H1 (cell line): Measurements from ENCODE around the gene TJP2. TPM values are rescaled to one million over a fixed set of nuclear protein-coding genes. Genes with fewer than 3 reads are reported as not detected.

Source experiments
- CTCF ChIA-PET: fragments of 300-600 bp; sonication (Branson Sonifier 250); formaldehyde crosslinking; loops from one replicate; lab custom pipeline; 2021; ENCODE audit not compliant: partially characterized antibody; lab: Charles Lee
- POLR2A ChIA-PET: fragments of 300-600 bp; sonication (Branson Sonifier 250); formaldehyde crosslinking; loops from one replicate; lab custom pipeline; 2021; ENCODE audit warnings: inconsistent platforms; ENCODE audit not compliant: partially characterized antibody; lab: Charles Lee
- DNase-seq, 2 experiments: peaks; one replicate each; pipeline versions ENCODE4 v3.0.0 to v3.0.0-alpha.2; 2010 to 2022; ENCODE audit warnings: low spot score in 2 of 2, low read depth in 1 of 2, mixed read lengths in 1 of 2
- FAIRE-seq: peaks from 2 replicates; lab custom pipeline; 2011; peaks lifted over from hg19 to GRCh38; lab: Jason Lieb, UNC
- H2AFZ ChIP-seq: 2 replicates; pipeline ENCODE4 v1.8.1; 2012; ENCODE audit warnings: low read length, inconsistent platforms
- H2AK5ac ChIP-seq: 2 replicates; pipeline ENCODE4 v1.6.1; 2013; ENCODE audit warnings: low read depth, low read length
- H2BK120ac ChIP-seq: replicated peaks from 2 replicates; pipeline ENCODE3; 2013; ENCODE audit warnings: low read depth, low read length, inconsistent platforms
- H2BK12ac ChIP-seq: 2 replicates; pipeline ENCODE4 v1.6.1; 2013; ENCODE audit warnings: low read depth, low read length
- H2BK15ac ChIP-seq: 2 replicates; pipeline ENCODE4 v1.6.1; 2013; ENCODE audit warnings: low read length
- H2BK20ac ChIP-seq: 2 replicates; pipeline ENCODE4 v1.6.1; 2013; ENCODE audit warnings: low read length
- H2BK5ac ChIP-seq: 2 replicates; pipeline ENCODE4 v1.6.1; 2013; ENCODE audit warnings: low read depth, low read length
- H3K14ac ChIP-seq: 2 replicates; pipeline ENCODE4 v1.6.1; 2013; ENCODE audit warnings: inconsistent platforms; ENCODE audit not compliant: insufficient read length
- H3K18ac ChIP-seq: 2 replicates; pipeline ENCODE4 v1.6.1; 2013; ENCODE audit warnings: low read length; ENCODE audit errors: extremely low read depth
- H3K23ac ChIP-seq: 2 replicates; pipeline ENCODE4 v1.6.1; 2013; ENCODE audit warnings: inconsistent platforms; ENCODE audit not compliant: insufficient read length
- H3K23me2 ChIP-seq: 2 replicates; pipeline ENCODE4 v1.6.1; 2013; ENCODE audit warnings: low read depth, low read length
- H3K27ac ChIP-seq: 2 replicates; pipeline ENCODE4 v1.6.1; 2011; ENCODE audit warnings: low read depth, low read length, inconsistent platforms
- H3K27me3 ChIP-seq, 4 experiments: replicated peaks in 1 of 4; 1 replicate in 1 of 4; 2 replicates in 3 of 4; pipeline versions ENCODE4 v1.6.1 to v1.8.1; 2011 to 2013; ENCODE audit warnings: low read length in 3 of 4, mild to moderate bottlenecking in 3 of 4, inconsistent platforms in 2 of 4, mixed read lengths in 2 of 4, moderate library complexity in 1 of 4; ENCODE audit not compliant: control insufficient read depth in 3 of 4, insufficient read depth in 3 of 4; ENCODE audit errors: extremely low read depth in 1 of 4
- H3K36me3 ChIP-seq, 4 experiments: 2 replicates each; pipeline versions ENCODE4 v1.6.1 to v1.8.1; 2011 to 2013; ENCODE audit warnings: mild to moderate bottlenecking in 4 of 4, low read length in 3 of 4, moderate library complexity in 2 of 4, control low read depth in 1 of 4, inconsistent platforms in 1 of 4; ENCODE audit not compliant: insufficient read depth in 4 of 4, control insufficient read depth in 2 of 4
- H3K4ac ChIP-seq: replicated peaks from 2 replicates; pipeline ENCODE3; 2013; ENCODE audit warnings: low read length, low read depth, mixed read lengths, inconsistent platforms; ENCODE audit not compliant: insufficient read length
- H3K4me1 ChIP-seq, 4 experiments: replicated peaks in 1 of 4; 1 replicate in 1 of 4; 2 replicates in 3 of 4; pipeline versions ENCODE4 v1.6.1 to v1.8.1; 2011 to 2013; ENCODE audit warnings: low read length in 3 of 4, inconsistent platforms in 2 of 4, mixed read lengths in 1 of 4; ENCODE audit not compliant: insufficient read depth in 4 of 4, control insufficient read depth in 3 of 4
- H3K4me2 ChIP-seq, 2 experiments: 2 replicates each; pipeline versions ENCODE4 v1.6.1 to v1.8.1; 2011 to 2013; ENCODE audit warnings: low read depth in 2 of 2, low read length in 2 of 2, control low read depth in 1 of 2, inconsistent platforms in 1 of 2, mild to moderate bottlenecking in 1 of 2; ENCODE audit not compliant: insufficient read depth in 1 of 2
- H3K4me3 ChIP-seq, 4 experiments: fragments of 200-600, 300-600 bp in 1 of 4; sonication (generic), shearing (Covaris generic), sonication (Bioruptor Twin) in 1 of 4; 2 replicates each; pipeline versions ENCODE4 v1.5.1 to v1.8.1; 2011 to 2016; ENCODE audit warnings: low read length in 4 of 4, low read depth in 3 of 4, control low read depth in 2 of 4, inconsistent platforms in 2 of 4, mild to moderate bottlenecking in 2 of 4, mixed read lengths in 1 of 4, moderate library complexity in 1 of 4; ENCODE audit not compliant: insufficient read depth in 2 of 4; ENCODE audit errors: extremely low read depth in 1 of 4
- H3K56ac ChIP-seq: replicated peaks from 2 replicates; pipeline ENCODE3; 2013; ENCODE audit warnings: low read depth, mild to moderate bottlenecking, mixed read lengths, low read length, inconsistent platforms; ENCODE audit not compliant: insufficient read length
- H3K79me1 ChIP-seq: 2 replicates; pipeline ENCODE4 v1.6.1; 2013; ENCODE audit warnings: low read depth, low read length, control low read depth
- H3K79me2 ChIP-seq, 2 experiments: 2 replicates each; pipeline versions ENCODE4 v1.6.1 to v1.8.1; 2012 to 2013; ENCODE audit warnings: low read length in 2 of 2, mild to moderate bottlenecking in 2 of 2, inconsistent platforms in 1 of 2; ENCODE audit not compliant: insufficient read depth in 2 of 2, control insufficient read depth in 1 of 2
- H3K9ac ChIP-seq, 4 experiments: replicated peaks in 1 of 4; 1 replicate in 1 of 4; 2 replicates in 3 of 4; pipeline versions ENCODE4 v1.6.1 to v1.8.1; 2011 to 2013; ENCODE audit warnings: low read depth in 3 of 4, low read length in 3 of 4, control low read depth in 2 of 4, mild to moderate bottlenecking in 2 of 4, moderate library complexity in 2 of 4, inconsistent platforms in 1 of 4; ENCODE audit errors: extremely low read depth in 1 of 4
- H3K9me3 ChIP-seq, 2 experiments: 2 replicates each; pipeline versions ENCODE4 v1.6.1 to v1.8.1; 2012 to 2013; ENCODE audit warnings: mild to moderate bottlenecking in 2 of 2, moderate library complexity in 2 of 2, control low read depth in 1 of 2, inconsistent platforms in 1 of 2, low read depth in 1 of 2, low read length in 1 of 2, mixed read lengths in 1 of 2; ENCODE audit not compliant: insufficient read depth in 2 of 2
- H4K20me1 ChIP-seq, 2 experiments: replicated peaks in 1 of 2; 2 replicates each; pipeline versions ENCODE3 to v1.8.1; 2011 to 2013; ENCODE audit warnings: inconsistent platforms in 2 of 2, low read length in 2 of 2, mild to moderate bottlenecking in 1 of 2; ENCODE audit not compliant: insufficient read depth in 2 of 2, control insufficient read depth in 1 of 2
- H4K5ac ChIP-seq: 2 replicates; pipeline ENCODE4 v1.6.1; 2013; ENCODE audit warnings: low read length, low read depth, mixed read lengths, inconsistent platforms; ENCODE audit not compliant: insufficient read length
- H4K8ac ChIP-seq: 2 replicates; pipeline ENCODE4 v1.8.0; 2013; ENCODE audit warnings: mild to moderate bottlenecking, moderate library complexity, low read length, inconsistent platforms; ENCODE audit not compliant: insufficient read depth; ENCODE audit errors: extremely low read depth
- H4K91ac ChIP-seq: replicated peaks from 2 replicates; pipeline ENCODE3; 2013; ENCODE audit warnings: low read length, mixed read lengths, inconsistent platforms; ENCODE audit not compliant: insufficient read length
- CBX5 ChIP-seq: fragments of 300-800, 300-1000 bp; sonication (generic); IDR thresholded peaks from 2 replicates; pipeline ENCODE4 v1.7.1; 2016; ENCODE audit warnings: antibody characterized with exemption, low read length, low read depth
- CEBPB ChIP-seq: IDR thresholded peaks from 2 replicates; pipeline ENCODE4 v1.6.1; 2012; ENCODE audit warnings: low read depth, low read length
- FOSL1 ChIP-seq: IDR thresholded peaks from 2 replicates; pipeline ENCODE4 v1.6.1; 2011; ENCODE audit warnings: mild to moderate bottlenecking, low read depth, low read length, moderate library complexity; ENCODE audit not compliant: insufficient read depth
- HDAC2 ChIP-seq, 2 experiments: fragments of 300-600 bp in 1 of 2; sonication (generic) in 1 of 2; IDR thresholded peaks; 2 replicates each; pipeline ENCODE4 v1.6.1; 2011 to 2012; ENCODE audit warnings: low read depth in 2 of 2, low read length in 2 of 2, mild to moderate bottlenecking in 2 of 2, moderate library complexity in 2 of 2, borderline replicate concordance in 1 of 2, inconsistent platforms in 1 of 2
- POLR2A ChIP-seq, 2 experiments: IDR thresholded peaks; 1 replicate in 1 of 2; 2 replicates in 1 of 2; pipeline ENCODE4 v1.6.1; 2011; ENCODE audit warnings: low read depth in 2 of 2, low read length in 2 of 2, mild to moderate bottlenecking in 2 of 2; ENCODE audit errors: control extremely low read depth in 1 of 2
- SAP30 ChIP-seq: fragments of 300-600 bp; sonication (generic); IDR thresholded peaks from 2 replicates; pipeline ENCODE4 v1.7.1; 2012; ENCODE audit warnings: low read length, moderate library complexity, mild to moderate bottlenecking, inconsistent platforms; ENCODE audit not compliant: insufficient read depth, insufficient replicate concordance
- SP1 ChIP-seq: IDR thresholded peaks from 2 replicates; pipeline ENCODE4 v1.6.1; 2011; ENCODE audit warnings: low read depth, low read length
- WGBS, 2 experiments: shearing (Covaris generic) in 1 of 2; methylation state at CpG; one replicate each; pipeline versions ENCODE4 v1.1.6 to v1.1.7; 2013 to 2015; ENCODE audit warnings: low lambda C conversion rate in 2 of 2, mixed read lengths in 2 of 2, inconsistent platforms in 1 of 2, low coverage in 1 of 2, missing lambda C conversion rate in 1 of 2; ENCODE audit not compliant: insufficient replicate concordance in 2 of 2, insufficient coverage in 1 of 2, insufficient read length in 1 of 2; ENCODE audit errors: extremely low coverage in 1 of 2, missing lambda C conversion rate in 1 of 2; 5-methylcytosine and 5-hydroxymethylcytosine counted together
- polyA plus RNA-seq, 7 experiments: library from polyadenylated mRNA; depleted of rRNA in 3 of 7; stranded (reverse) in 5 of 7; unstranded in 2 of 7; fragments of >200 nt in 5 of 7; fragments of 200-250 nt in 2 of 7; gene quantifications; 1 replicate in 5 of 7; 2 replicates in 1 of 7; 4 replicates in 1 of 7; pipeline versions ENCODE4 v1.2.1 to v1.2.3, GENCODE V29; 2011 to 2013; ENCODE audit warnings: missing spikeins in 2 of 7, mixed read lengths in 2 of 7
- total RNA-seq: library from RNA; stranded (reverse); fragmentation: NEBNext Ultra II Directional; extraction: Animal tissue kit (Norgen Biotek cat#: 25700); gene quantifications from 2 replicates; pipeline ENCODE4 v1.2.1, GENCODE V29; 2021

Gene TJP2
- total and polyA plus RNA-seq, 2 of the 8 experiments (the other 6 are each of a cell fraction or from before 2014, with no cell fraction given), result 54.9 to 137 TPM

- H3K23ac ChIP-seq, result no peak overlapping the region
- H3K23me2 ChIP-seq, result peaks cover 8% of the 10 kb centered on the region; the same call in 1 of the 2 replicates
- no peak overlapping the region for H2BK12ac ChIP-seq
- H3K36me3 ChIP-seq, result peaks cover 0 to 5% (median 0%) of the 10 kb centered on the region in 4 experiments; a peak in 3 of 8 replicates
- H4K91ac ChIP-seq, result no peak overlapping the region
- H4K8ac ChIP-seq, result no peak overlapping the region
- DNase-seq, result no peak
- no peak overlapping the region for H2BK15ac ChIP-seq
- H2BK120ac ChIP-seq, result no peak overlapping the region
- ChIA-PET CTCF (interaction anchor here (0.9 to 6.2 kb wide), 6 partner anchors 15 to 37 kb away, joined by 3 to 61 read pairs (median 5); no protein-coding TSS in a partner anchor), POLR2A (interaction anchor here (0.6 to 1.3 kb wide), 2 partner anchors 34 to 57 kb away, joined by 3 to 4 read pairs; no protein-coding TSS in a partner anchor)
- 85% methylated on average over 3 of the region's 3 CpGs; no CpG with 5 or more reads in 1 of the 2 experiments for WGBS, 2 experiments
- no peak for FAIRE-seq
- H4K5ac ChIP-seq, result no peak overlapping the region
- peaks cover 10 to 19% of the 10 kb centered on the region in 2 experiments for H4K20me1 ChIP-seq
- no peaks in the 10 kb centered on the region; a peak in 1 of 4 replicates for H3K9me3 ChIP-seq
- H2AK5ac ChIP-seq, result no peak overlapping the region
- H3K56ac ChIP-seq, result no peak overlapping the region
- TF ChIP-seq SAP30 (no peak), FOSL1 (no peak), POLR2A (IDR thresholded peaks at IDR 0.05; ENCODE audit: control extremely low read depth in 1 of 2, low read depth in 2 of 2, low read length in 2 of 2) (no peak), HDAC2 (IDR thresholded peaks at IDR 0.05; ENCODE audit: borderline replicate concordance in 1 of 2, low read depth in 2 of 2, low read length in 2 of 2) (no peak), CBX5 (no peak), CEBPB (no peak), SP1 (no peak)
- peaks cover 6 to 15% (median 11%) of the 10 kb centered on the region in 4 experiments; a peak in 6 of 7 replicates for H3K4me1 ChIP-seq
- H3K27ac ChIP-seq, result no peak overlapping the region
- no peak overlapping the region for H2AFZ ChIP-seq
- no peak overlapping the region for H3K18ac ChIP-seq
- no peak overlapping the region for H3K4me3 ChIP-seq
- H3K79me2 ChIP-seq, result peaks cover 0 to 84% of the 10 kb centered on the region in 2 experiments; a peak in 3 of 4 replicates
- no peak overlapping the region for H3K9ac ChIP-seq
- H3K4ac ChIP-seq, result no peak overlapping the region
- H2BK20ac ChIP-seq, result no peak overlapping the region
- no peak overlapping the region for H3K4me2 ChIP-seq
- no peak overlapping the region for H2BK5ac ChIP-seq
- H3K14ac ChIP-seq, result no peak overlapping the region
- H3K79me1 ChIP-seq, result peaks cover 6% of the 10 kb centered on the region; the same call in 1 of the 2 replicates
- H3K27me3 ChIP-seq, result peaks cover 0 to 7% (median 3%) of the 10 kb centered on the region in 4 experiments; a peak in 3 of 7 replicates
Measured at GRCh38 chr9:69178583-69179011, 4.5 kb downstream of the TJP2 start.
